ENCODE measurements around the gene CAMK1D. TPM values are rescaled to one million over a fixed set of nuclear protein-coding genes. Genes with fewer than 3 reads are reported as not detected.

Gene CAMK1D
- total RNA-seq, 2 experiments from 2014 or later = 19.0 to 25.6 TPM

DNA sequence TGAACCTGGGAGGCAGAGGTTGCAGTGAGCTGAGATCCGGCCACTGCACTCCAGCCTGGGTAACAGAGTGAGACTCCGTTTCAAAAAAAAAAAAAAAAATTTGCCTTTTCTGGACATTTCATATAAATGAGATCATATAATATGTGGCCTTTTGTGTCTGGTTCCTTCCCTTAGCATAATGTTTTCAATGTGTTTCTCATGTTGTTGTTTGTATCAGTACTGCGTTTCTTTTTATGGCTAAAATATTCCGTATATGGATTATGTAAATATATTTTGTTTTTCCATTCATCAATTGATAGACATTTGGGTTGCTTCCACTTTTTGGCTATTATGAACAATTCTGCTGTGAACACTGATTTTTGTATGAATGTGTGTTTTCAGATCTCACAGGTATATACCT is 394.6 kb downstream of the CAMK1D start:
- Histone ChIP-seq H3K9me2 (ENCODE audit: insufficient read depth, low read length) (no peaks in the 10 kb centered on the region), H3K27ac (ENCODE audit: low read depth, low read length, poor library complexity, severe bottlenecking) (no peak overlapping the region), H3K4me3 (ENCODE audit: low read depth, low read length, poor library complexity, severe bottlenecking) (no peak overlapping the region), H2AFZ (ENCODE audit: low read length) (no peak overlapping the region), H3K9me3 (ENCODE audit: low read length) (no peaks in the 10 kb centered on the region), H3K4me2 (ENCODE audit: low read length) (no peak overlapping the region), H3K4me1 (ENCODE audit: insufficient read depth, low read length, poor library complexity, severe bottlenecking) (no peaks in the 10 kb centered on the region), H4K20me1 (ENCODE audit: insufficient read depth, low read length) (no peaks in the 10 kb centered on the region), H3K79me2 (ENCODE audit: insufficient read depth, low read depth, low read length) (no peaks in the 10 kb centered on the region), H3K36me3 (ENCODE audit: insufficient read depth, low read length) (no peaks in the 10 kb centered on the region)
- no TSS peak for BruUV-seq (replicated peaks)
- no peak for DNase-seq (ENCODE audit: low spot score)
- intact Hi-C loops (cut with micrococcal nuclease; ENCODE audit: unreplicated experiment) = no loop called here
- CTCF ChIA-PET (ENCODE audit: unreplicated experiment) = no interaction called here
- POLR2A ChIA-PET = no interaction called here
- TF ChIP-seq CTCF (conservative IDR thresholded peaks at IDR 0.05; ENCODE audit: low read length) = no peak
- no peak for TF ChIP-seq EZH2phosphoT487 (IDR thresholded peaks at IDR 0.05; ENCODE audit: borderline replicate concordance, low read depth, low read length)

DNA sequence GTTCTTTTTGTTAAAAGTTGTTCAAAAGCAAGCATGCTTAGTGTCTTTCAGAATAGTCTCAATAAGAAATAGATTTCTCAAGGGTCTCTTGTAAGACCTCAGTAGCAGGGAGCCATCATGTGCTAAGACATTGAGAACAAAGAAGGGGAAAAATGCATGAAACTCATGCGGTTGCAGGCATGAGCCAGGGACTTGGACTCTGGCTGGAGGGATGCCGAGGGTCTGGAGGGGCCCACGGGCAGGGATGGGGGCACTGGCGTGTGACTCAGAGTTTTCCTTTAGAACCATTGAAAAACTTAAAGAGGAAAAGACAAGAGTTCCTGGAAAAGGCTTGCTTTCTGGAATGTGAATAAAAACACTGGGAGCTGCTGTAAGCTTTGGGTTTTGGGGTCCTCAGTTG is 398.8 kb downstream of the CAMK1D start:
- Histone ChIP-seq H3K36me3 (ENCODE audit: insufficient read depth, low read length) (no peaks in the 10 kb centered on the region), H2AFZ (ENCODE audit: low read length) (no peak overlapping the region), H3K4me1 (ENCODE audit: insufficient read depth, low read length, poor library complexity, severe bottlenecking) (no peaks in the 10 kb centered on the region), H3K9me2 (ENCODE audit: insufficient read depth, low read length) (no peaks in the 10 kb centered on the region), H3K4me3 (ENCODE audit: low read depth, low read length, poor library complexity, severe bottlenecking) (no peak overlapping the region), H3K79me2 (ENCODE audit: insufficient read depth, low read depth, low read length) (no peaks in the 10 kb centered on the region), H3K9me3 (ENCODE audit: low read length) (no peaks in the 10 kb centered on the region), H4K20me1 (ENCODE audit: insufficient read depth, low read length) (no peaks in the 10 kb centered on the region), H3K4me2 (ENCODE audit: low read length) (no peak overlapping the region), H3K27ac (ENCODE audit: low read depth, low read length, poor library complexity, severe bottlenecking) (no peak overlapping the region)
- ChIA-PET CTCF (ENCODE audit: unreplicated experiment) (no interaction called here), POLR2A (no interaction called here)
- TF ChIP-seq EZH2phosphoT487 (IDR thresholded peaks at IDR 0.05; ENCODE audit: borderline replicate concordance, low read depth, low read length) (no peak), CTCF (conservative IDR thresholded peaks at IDR 0.05; ENCODE audit: low read length) (no peak)
- no TSS peak for BruUV-seq (replicated peaks)
- no peak for DNase-seq (ENCODE audit: low spot score)
- intact Hi-C loops (cut with micrococcal nuclease; ENCODE audit: unreplicated experiment) = no loop called here

DNA sequence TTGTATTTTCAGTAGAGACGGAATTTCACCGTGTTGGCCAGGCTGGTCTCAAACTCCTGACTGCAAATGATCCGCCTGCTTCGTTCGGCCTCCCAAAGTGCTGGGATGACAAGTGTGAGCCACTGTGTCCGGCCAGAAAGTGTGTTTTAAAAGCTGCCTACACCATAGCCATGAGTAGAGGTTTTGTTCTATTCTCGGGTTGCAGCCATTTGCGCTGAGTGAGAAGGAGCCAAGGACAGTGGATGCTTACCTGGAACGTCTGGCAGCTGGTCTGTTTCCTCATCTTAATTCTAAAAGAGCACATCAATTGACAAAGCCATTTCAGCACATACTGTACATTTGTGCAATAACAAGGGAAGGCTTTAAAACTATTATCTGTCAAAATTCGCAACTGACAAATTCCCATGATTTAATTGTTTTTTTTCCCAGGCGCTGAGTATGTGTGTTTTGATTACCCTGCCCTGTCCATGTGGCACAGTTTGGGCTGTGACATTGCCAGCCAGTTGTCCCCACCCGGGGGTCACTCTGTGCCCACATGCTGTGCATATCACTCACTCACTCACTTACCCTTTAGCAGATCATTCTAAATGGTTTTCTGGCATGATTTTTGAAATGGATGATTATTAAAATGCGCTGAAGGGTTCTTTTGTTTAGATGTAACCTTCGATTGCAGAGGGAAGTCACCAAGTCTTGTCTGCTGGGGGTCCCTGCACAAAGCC is 400.6 kb downstream of the CAMK1D start:
- ChIA-PET POLR2A (interaction anchor here (0.7 kb wide), 1 partner anchor 47 kb away, joined by 6 read pairs; no protein-coding TSS in a partner anchor), CTCF (ENCODE audit: unreplicated experiment) (no interaction called here)
- no peaks in the 10 kb centered on the region for H3K9me3 ChIP-seq (ENCODE audit: low read length)
- H2AFZ ChIP-seq (ENCODE audit: low read length) = no peak overlapping the region
- BruUV-seq (replicated peaks) = no TSS peak
- TF ChIP-seq EZH2phosphoT487 (IDR thresholded peaks at IDR 0.05; ENCODE audit: borderline replicate concordance, low read depth, low read length) = no peak
- no peak for TF ChIP-seq CTCF (conservative IDR thresholded peaks at IDR 0.05; ENCODE audit: low read length)
- no peaks in the 10 kb centered on the region for H3K36me3 ChIP-seq (ENCODE audit: insufficient read depth, low read length)
- no peaks in the 10 kb centered on the region for H3K79me2 ChIP-seq (ENCODE audit: insufficient read depth, low read depth, low read length)
- H4K20me1 ChIP-seq (ENCODE audit: insufficient read depth, low read length) = no peaks in the 10 kb centered on the region
- H3K9me2 ChIP-seq (ENCODE audit: insufficient read depth, low read length) = no peaks in the 10 kb centered on the region
- H3K4me1 ChIP-seq (ENCODE audit: insufficient read depth, low read length, poor library complexity, severe bottlenecking) = no peaks in the 10 kb centered on the region
- no peak for DNase-seq (ENCODE audit: low spot score)
- intact Hi-C loops (cut with micrococcal nuclease; ENCODE audit: unreplicated experiment) = no loop called here
- no peak overlapping the region for H3K27ac ChIP-seq (ENCODE audit: low read depth, low read length, poor library complexity, severe bottlenecking)
- no peak overlapping the region for H3K4me2 ChIP-seq (ENCODE audit: low read length)
- no peak overlapping the region for H3K4me3 ChIP-seq (ENCODE audit: low read depth, low read length, poor library complexity, severe bottlenecking)

Measured in OCI-LY7 (cell line).